ENCODE data around the gene SPTB.

DNA sequence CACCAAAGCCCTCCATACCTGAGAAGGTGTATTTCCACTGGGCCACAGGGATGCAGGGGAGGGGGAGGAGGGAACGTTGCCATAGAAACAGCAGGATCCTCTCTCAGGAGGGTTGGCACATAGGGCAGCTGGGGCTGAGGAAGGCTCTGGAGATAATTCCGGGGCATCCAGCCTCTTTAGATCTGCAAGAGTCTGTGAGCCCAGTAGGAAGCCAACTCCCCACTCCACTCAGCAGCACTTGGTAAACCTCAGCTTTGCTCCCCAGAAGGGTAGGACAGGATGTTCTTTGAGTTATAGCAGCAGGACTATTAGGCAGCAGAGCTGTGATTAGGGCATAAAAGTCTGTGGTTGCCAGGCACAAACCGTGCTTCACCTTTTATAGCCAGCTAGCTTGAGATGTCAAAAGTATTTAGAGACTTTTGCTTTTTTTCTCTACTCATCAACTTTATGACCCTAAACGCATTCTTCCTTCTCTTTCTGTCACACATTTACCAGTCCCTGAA, 183.3 kb downstream of the SPTB start:
- TF ChIP-seq, protein P1, sequence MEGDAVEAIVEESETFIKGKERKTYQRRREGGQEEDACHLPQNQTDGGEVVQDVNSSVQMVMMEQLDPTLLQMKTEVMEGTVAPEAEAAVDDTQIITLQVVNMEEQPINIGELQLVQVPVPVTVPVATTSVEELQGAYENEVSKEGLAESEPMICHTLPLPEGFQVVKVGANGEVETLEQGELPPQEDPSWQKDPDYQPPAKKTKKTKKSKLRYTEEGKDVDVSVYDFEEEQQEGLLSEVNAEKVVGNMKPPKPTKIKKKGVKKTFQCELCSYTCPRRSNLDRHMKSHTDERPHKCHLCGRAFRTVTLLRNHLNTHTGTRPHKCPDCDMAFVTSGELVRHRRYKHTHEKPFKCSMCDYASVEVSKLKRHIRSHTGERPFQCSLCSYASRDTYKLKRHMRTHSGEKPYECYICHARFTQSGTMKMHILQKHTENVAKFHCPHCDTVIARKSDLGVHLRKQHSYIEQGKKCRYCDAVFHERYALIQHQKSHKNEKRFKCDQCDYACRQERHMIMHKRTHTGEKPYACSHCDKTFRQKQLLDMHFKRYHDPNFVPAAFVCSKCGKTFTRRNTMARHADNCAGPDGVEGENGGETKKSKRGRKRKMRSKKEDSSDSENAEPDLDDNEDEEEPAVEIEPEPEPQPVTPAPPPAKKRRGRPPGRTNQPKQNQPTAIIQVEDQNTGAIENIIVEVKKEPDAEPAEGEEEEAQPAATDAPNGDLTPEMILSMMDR (IDR thresholded peaks at IDR 0.05): no peak
- peak; percentile 43 to 76 (median 70) for TF ChIP-seq POLR2AphosphoS5 (IDR thresholded peaks at IDR 0.05)
- TF ChIP-seq EP300 (IDR thresholded peaks at IDR 0.05): peak in 3 of 4 donors; percentile 37 to 86 (median 73)
- no peak for TF ChIP-seq POLR2A (IDR thresholded peaks at IDR 0.05)

Data from sigmoid colon (tissue), 4 donors.